ENCODE measurements around the gene IKBKE. TPM values are rescaled to one million over a fixed set of nuclear protein-coding genes. Genes with fewer than 3 reads are reported as not detected.

The IKBKE gene
- total and polyA plus RNA-seq, 2 of the 8 experiments (the other 6 are each of a cell fraction or from before 2014, with no cell fraction given) = 8.6 to 12.0 TPM

- Histone ChIP-seq H3K23ac (ENCODE audit: insufficient read length) (no peak overlapping the region), H2BK15ac (ENCODE audit: low read length) (no peak overlapping the region), H3K4me3 (ENCODE audit: extremely low read depth in 1 of 4, insufficient read depth in 2 of 4, low read depth in 3 of 4, low read length in 4 of 4) (peak overlapping the region; percentile 31 to 65 (median 51)), H2BK12ac (ENCODE audit: low read depth, low read length) (peak overlapping the region; percentile 72; the same call in 1 of the 2 replicates), H3K79me1 (ENCODE audit: low read depth, low read length) (no peaks in the 10 kb centered on the region; the same call in 1 of the 2 replicates), H4K91ac (replicated peaks; ENCODE audit: insufficient read length, low read length) (peak overlapping the region; percentile 3), H3K27me3 (replicated peaks in 1 of 4; ENCODE audit: control insufficient read depth in 3 of 4, extremely low read depth in 1 of 4, insufficient read depth in 3 of 4, low read length in 3 of 4) (peaks cover 0 to 3% (median 0%) of the 10 kb centered on the region in 4 experiments; a peak in 2 of 7 replicates), H3K79me2 (ENCODE audit: control insufficient read depth in 1 of 2, insufficient read depth in 2 of 2, low read length in 2 of 2) (no peaks in the 10 kb centered on the region), H3K56ac (replicated peaks; ENCODE audit: insufficient read length, low read depth, low read length) (no peak overlapping the region), H2BK5ac (ENCODE audit: low read depth, low read length) (peak overlapping the region; percentile 90; the same call in 1 of the 2 replicates), H3K27ac (ENCODE audit: low read depth, low read length) (no peak overlapping the region), H3K4ac (replicated peaks; ENCODE audit: insufficient read length, low read depth, low read length) (no peak overlapping the region), H3K9ac (replicated peaks in 1 of 4; ENCODE audit: extremely low read depth in 1 of 4, low read depth in 3 of 4, low read length in 3 of 4) (0 out of 7 replicates have a peak overlapping the region, but pooled peaks of 1 of the 4 experiments have one; percentile 1), H2AK5ac (ENCODE audit: low read depth, low read length) (no peak overlapping the region), H4K5ac (ENCODE audit: insufficient read length, low read depth, low read length) (no peak overlapping the region), H3K36me3 (ENCODE audit: control insufficient read depth in 2 of 4, insufficient read depth in 4 of 4, low read length in 3 of 4) (no peaks in the 10 kb centered on the region), H3K9me3 (ENCODE audit: insufficient read depth in 2 of 2, low read depth in 1 of 2, low read length in 1 of 2) (no peaks in the 10 kb centered on the region), H3K4me2 (ENCODE audit: insufficient read depth in 1 of 2, low read depth in 2 of 2, low read length in 2 of 2) (peak overlapping the region; percentile 77 to 95), H4K20me1 (replicated peaks in 1 of 2; ENCODE audit: control insufficient read depth in 1 of 2, insufficient read depth in 2 of 2, low read length in 2 of 2) (no peaks in the 10 kb centered on the region), H2BK120ac (replicated peaks; ENCODE audit: low read depth, low read length) (no peak overlapping the region), H2AFZ (ENCODE audit: low read length) (peak overlapping the region; percentile 96; the same call in 1 of the 2 replicates), H3K14ac (ENCODE audit: insufficient read length) (no peak overlapping the region), H3K4me1 (replicated peaks in 1 of 4; ENCODE audit: control insufficient read depth in 3 of 4, insufficient read depth in 4 of 4, low read length in 3 of 4) (peaks cover 3 to 47% (median 25%) of the 10 kb centered on the region in 4 experiments), H2BK20ac (ENCODE audit: low read length) (peak overlapping the region; percentile 29; the same call in 1 of the 2 replicates), H3K23me2 (ENCODE audit: low read depth, low read length) (peaks cover 9% of the 10 kb centered on the region; the same call in 1 of the 2 replicates), H3K18ac (ENCODE audit: extremely low read depth, low read length) (peak overlapping the region; percentile 82), H4K8ac (ENCODE audit: extremely low read depth, insufficient read depth, low read length) (no peak overlapping the region)
- FAIRE-seq (no peak), DNase-seq (ENCODE audit: low read depth in 1 of 2, low spot score in 2 of 2) (no peak)
- ChIA-PET CTCF (ENCODE audit: partially characterized antibody) (interaction anchor here (0.8 to 6.0 kb wide), 15 partner anchors 8 to 511 kb away, joined by 3 to 76 read pairs (median 5); partner anchors contain the start of genes EIF2D and RASSF5), POLR2A (ENCODE audit: partially characterized antibody) (interaction anchor here (1.0 to 2.2 kb wide), 6 partner anchors 8 to 138 kb away, joined by 3 to 14 read pairs (median 4); no protein-coding TSS in a partner anchor)
- TF ChIP-seq GABPA (IDR thresholded peaks at IDR 0.05; ENCODE audit: borderline replicate concordance, insufficient read depth, low read length) = no peak
- TF ChIP-seq RNF2 (IDR thresholded peaks at IDR 0.05; ENCODE audit: borderline replicate concordance, low read depth, low read length, missing control alignments, poor library complexity, severe bottlenecking) = no peak
- TF ChIP-seq POLR2AphosphoS5 (IDR thresholded peaks at IDR 0.05; ENCODE audit: low read depth, low read length) = no peak
- TF ChIP-seq JUN (IDR thresholded peaks at IDR 0.05; ENCODE audit: low read depth, low read length) = no peak
- no peak for TF ChIP-seq YY1 (IDR thresholded peaks at IDR 0.05; ENCODE audit: low read depth, low read length)
- TF ChIP-seq CHD2 (IDR thresholded peaks at IDR 0.05; ENCODE audit: low read length) = no peak
- no peak for TF ChIP-seq NANOG (IDR thresholded peaks at IDR 0.05; ENCODE audit: insufficient read depth, low read depth, low read length, poor library complexity, severe bottlenecking)
- no peak for TF ChIP-seq POU5F1 (IDR thresholded peaks at IDR 0.05; ENCODE audit: low read depth, low read length)
- no peak for TF ChIP-seq ZNF274 (IDR thresholded peaks at IDR 0.05; ENCODE audit: borderline replicate concordance, extremely low read depth, low read length)
- no peak for TF ChIP-seq E2F6 (IDR thresholded peaks at IDR 0.05)
- no peak for TF ChIP-seq SIRT6 (IDR thresholded peaks at IDR 0.05; ENCODE audit: low read length)
- 42% methylated on average over 6 of the region's 7 CpGs; no CpG with 5 or more reads in 1 of the 2 experiments for WGBS, 2 experiments (ENCODE audit: extremely low coverage in 1 of 2, insufficient coverage in 1 of 2, insufficient read length in 1 of 2, insufficient replicate concordance in 2 of 2, low coverage in 1 of 2, low lambda C conversion rate in 2 of 2, missing lambda C conversion rate in 1 of 2)
Observed at GRCh38 chr1:206471415-206471801, 1.1 kb downstream of the IKBKE start.

Data from H1 (cell line).